Sigmoid colon (tissue), 7 donors: ENCODE results near the gene NOS1AP. TPM values are rescaled to one million over a fixed set of nuclear protein-coding genes. Genes with fewer than 3 reads are reported as not detected.

ENCODE experiments used
- DNase-seq: peaks from one replicate; pipeline ENCODE4 v3.0.0-alpha.2; 2019
- H3K27ac ChIP-seq, 4 donors: fragments of 200-600 bp; sonication (generic); one replicate each; pipeline ENCODE4 v1.5.1; 2016 to 2019; ENCODE audit warnings: mild to moderate bottlenecking in 1 of 4
- H3K27me3 ChIP-seq, 3 donors: fragments of 200-600 bp; sonication (generic); one replicate each; pipeline ENCODE4 v1.5.1; 2019; ENCODE audit warnings: mild to moderate bottlenecking in 1 of 3
- H3K36me3 ChIP-seq, 4 donors: fragments of 200-600 bp; sonication (generic); one replicate each; pipeline ENCODE4 v1.5.1; 2016 to 2019
- H3K4me1 ChIP-seq, 4 donors: fragments of 200-600 bp; sonication (generic); one replicate each; pipeline ENCODE4 v1.5.1; 2017 to 2019
- H3K4me3 ChIP-seq, 4 donors: fragments of 200-600 bp; sonication (generic); one replicate each; pipeline ENCODE4 v1.5.1; 2017 to 2019; ENCODE audit warnings: mild to moderate bottlenecking in 2 of 4, moderate library complexity in 1 of 4
- H3K9me3 ChIP-seq, 4 donors: fragments of 200-600 bp in 3 of 4; sonication (generic) in 3 of 4; one replicate each; pipeline versions ENCODE4 v1.5.1 to v1.6.1; 2013 to 2019
- CTCF ChIP-seq, 4 experiments: fragments of 450-650 bp in 3 of 4; fragments of 200-600 bp in 1 of 4; IDR thresholded peaks; one replicate each; pipeline ENCODE4 v1.5.1; 2016 to 2019; ENCODE audit warnings: antibody characterized with exemption in 4 of 4, mild to moderate bottlenecking in 3 of 4, moderate library complexity in 2 of 4
- EP300 ChIP-seq, 4 donors: sonication (generic); formaldehyde crosslinking; IDR thresholded peaks; one replicate each; pipeline ENCODE4 v1.6.1; 2017; ENCODE audit warnings: antibody characterized with exemption in 4 of 4
- POLR2A ChIP-seq, 2 donors: fragments of 450-650 bp; IDR thresholded peaks; one replicate each; pipeline ENCODE4 v1.6.1; 2016; ENCODE audit warnings: antibody characterized with exemption in 2 of 2, mild to moderate bottlenecking in 2 of 2, moderate library complexity in 2 of 2
- POLR2AphosphoS5 ChIP-seq, 4 donors: sonication (generic); formaldehyde crosslinking; IDR thresholded peaks; one replicate each; pipeline ENCODE4 v1.6.1; 2017; ENCODE audit warnings: antibody characterized with exemption in 4 of 4
- WGBS, 2 donors: extraction: QIAGEN DNeasy Blood & Tissue Kit; methylation state at CpG; one replicate each; pipeline ENCODE4 v1.1.7; 2013; 5-methylcytosine and 5-hydroxymethylcytosine counted together
- intact Hi-C: fragments of 100-400 bp; cut with DNase I; formaldehyde crosslinking; loops from one replicate; pipeline ENCODE4 v1.15.1; 2023
- polyA plus RNA-seq, 3 donors: library from polyadenylated mRNA; stranded (reverse); fragments of 200-250 nt; gene quantifications; one replicate each; pipeline ENCODE4 v1.2.3, GENCODE V29; 2013
- total RNA-seq, 4 donors: library from RNA; depleted of rRNA; stranded (reverse); fragments of >200 nt; gene quantifications; one replicate each; pipeline ENCODE4 v1.1.0, GENCODE V29; 2016
- donor health status: healthy with polysubstance abuse.
- donor health status: Bipolar disorder and iron deficiency.
- donor health status: healthy.

Gene NOS1AP
- total and polyA plus RNA-seq, 7 donors = 1.2 to 11.9 (median 4.6) TPM

GRCh38 chr1:162353078-162353477, 283.6 kb downstream of the NOS1AP start:
- Histone ChIP-seq H3K36me3 (peaks cover 0 to 30% (median 11%) of the 10 kb centered on the region in 4 donors), H3K4me3 (no peak overlapping the region), H3K9me3 (no peaks in the 10 kb centered on the region), H3K4me1 (peaks cover 0 to 5% (median 0%) of the 10 kb centered on the region in 4 donors), H3K27me3 (no peaks in the 10 kb centered on the region), H3K27ac (no peak overlapping the region)
- DNase-seq = no peak
- TF ChIP-seq CTCF (IDR thresholded peaks at IDR 0.05) (no peak), POLR2A (IDR thresholded peaks at IDR 0.05) (no peak), EP300 (IDR thresholded peaks at IDR 0.05) (no peak), POLR2AphosphoS5 (IDR thresholded peaks at IDR 0.05) (no peak)
- intact Hi-C loops = no loop called here
- 85 to 95% methylated on average over 9 of the region's 9 CpGs for WGBS, 2 donors

GRCh38 chr1:162353702-162354101, 284.2 kb downstream of the NOS1AP start:
- WGBS, 2 donors = 76% methylated on average over 5 of the region's 5 CpGs
- intact Hi-C loops = no loop called here

GRCh38 chr1:162357681-162358266, 288.3 kb downstream of the NOS1AP start:
- Histone ChIP-seq H3K9me3 (no peaks in the 10 kb centered on the region), H3K4me1 (no peaks in the 10 kb centered on the region), H3K27me3 (no peaks in the 10 kb centered on the region), H3K4me3 (no peak overlapping the region), H3K36me3 (peaks cover 0 to 40% (median 11%) of the 10 kb centered on the region in 4 donors), H3K27ac (no peak overlapping the region)
- no peak for DNase-seq
- WGBS, 2 donors = 43 to 51% methylated on average over 5 of the region's 5 CpGs
- intact Hi-C loops = no loop called here
- TF ChIP-seq EP300 (IDR thresholded peaks at IDR 0.05) = no peak
- no peak for TF ChIP-seq POLR2AphosphoS5 (IDR thresholded peaks at IDR 0.05)
- TF ChIP-seq CTCF (IDR thresholded peaks at IDR 0.05) = no peak

More at GRCh38 chr1:162353702-162354101, 284.2 kb downstream of the NOS1AP start:
- Histone ChIP-seq H3K27ac (no peak overlapping the region), H3K9me3 (no peaks in the 10 kb centered on the region), H3K4me1 (peaks cover 0 to 5% (median 0%) of the 10 kb centered on the region in 4 donors), H3K4me3 (no peak overlapping the region), H3K36me3 (peaks cover 0 to 30% (median 11%) of the 10 kb centered on the region in 4 donors), H3K27me3 (no peaks in the 10 kb centered on the region)
- no peak for DNase-seq
- no peak for TF ChIP-seq POLR2AphosphoS5 (IDR thresholded peaks at IDR 0.05)
- no peak for TF ChIP-seq EP300 (IDR thresholded peaks at IDR 0.05)
- TF ChIP-seq POLR2A (IDR thresholded peaks at IDR 0.05) = no peak
- TF ChIP-seq CTCF (IDR thresholded peaks at IDR 0.05) = no peak

- intact Hi-C loops = no loop called here
Observed at GRCh38 chr1:162358928-162359327, 289.4 kb downstream of the NOS1AP start.

GRCh38 chr1:162359523-162360236, 290.2 kb downstream of the NOS1AP start:
- no peak for DNase-seq
- H3K4me3 ChIP-seq = no peak overlapping the region
- H3K9me3 ChIP-seq = no peaks in the 10 kb centered on the region
- H3K36me3 ChIP-seq = peaks cover 0 to 40% (median 11%) of the 10 kb centered on the region in 4 donors
- 86 to 89% methylated on average over 10 of the region's 10 CpGs for WGBS, 2 donors
- TF ChIP-seq POLR2A (IDR thresholded peaks at IDR 0.05) (no peak), POLR2AphosphoS5 (IDR thresholded peaks at IDR 0.05) (no peak), CTCF (IDR thresholded peaks at IDR 0.05) (no peak), EP300 (IDR thresholded peaks at IDR 0.05) (no peak)
- H3K4me1 ChIP-seq = no peaks in the 10 kb centered on the region
- no peak overlapping the region for H3K27ac ChIP-seq
- H3K27me3 ChIP-seq = no peaks in the 10 kb centered on the region
- intact Hi-C loops = no loop called here

More at GRCh38 chr1:162358928-162359327, 289.4 kb downstream of the NOS1AP start:
- no peak overlapping the region for H3K4me3 ChIP-seq
- no peak for TF ChIP-seq POLR2A (IDR thresholded peaks at IDR 0.05)
- H3K27ac ChIP-seq = no peak overlapping the region
- WGBS, 2 donors = 71 to 86% methylated on average over 1 of the region's 1 CpG
- DNase-seq = no peak
- peaks cover 0 to 40% (median 11%) of the 10 kb centered on the region in 4 donors for H3K36me3 ChIP-seq
- no peaks in the 10 kb centered on the region for H3K9me3 ChIP-seq
- no peaks in the 10 kb centered on the region for H3K27me3 ChIP-seq
- no peaks in the 10 kb centered on the region for H3K4me1 ChIP-seq
